NCI-H2227 (cell line): ENCODE data around the gene TEKTIP1.
A peak's percentile ranks its signal among the peaks of the same experiment; 100 is the strongest.
"Not testable (repeated sequence)": the region's sequence is repeated elsewhere in the genome, so short reads cannot be mapped to it uniquely, and the experiment has no call there.

ENCODE experiments used
- DNase-seq: peaks from one replicate; lab custom pipeline; 2025; ENCODE audit not compliant: unreplicated experiment; lab: John Stamatoyannopoulos, UW

The TEKTIP1 gene

DNA sequence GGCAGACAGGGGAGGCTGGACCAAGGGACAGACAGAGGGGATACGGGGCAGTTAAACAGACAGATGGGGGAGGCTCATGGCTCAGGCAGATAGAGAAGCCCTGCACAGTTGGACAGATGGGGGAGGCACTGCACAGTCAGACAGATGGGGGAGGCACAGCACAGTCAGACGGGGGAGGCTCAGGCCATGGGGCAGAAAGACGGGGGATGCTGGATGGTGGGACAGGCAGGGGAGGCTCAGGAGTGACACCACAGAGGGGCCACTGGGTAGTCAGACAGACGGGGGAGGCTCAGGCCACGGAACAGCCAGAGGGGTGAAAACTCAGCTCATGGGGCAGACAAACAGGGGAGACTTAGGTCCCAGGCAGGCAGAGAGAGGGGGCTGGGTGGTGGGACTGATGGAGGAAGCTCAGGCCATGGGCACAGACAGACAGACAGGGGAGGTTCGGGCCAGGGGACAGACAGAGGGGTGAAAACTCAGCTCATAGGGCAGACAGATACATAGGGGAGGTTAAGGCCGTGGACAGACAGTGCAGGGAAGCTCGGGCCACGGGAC is 17.5 kb downstream of the TEKTIP1 start:
- no peak for DNase-seq

DNA sequence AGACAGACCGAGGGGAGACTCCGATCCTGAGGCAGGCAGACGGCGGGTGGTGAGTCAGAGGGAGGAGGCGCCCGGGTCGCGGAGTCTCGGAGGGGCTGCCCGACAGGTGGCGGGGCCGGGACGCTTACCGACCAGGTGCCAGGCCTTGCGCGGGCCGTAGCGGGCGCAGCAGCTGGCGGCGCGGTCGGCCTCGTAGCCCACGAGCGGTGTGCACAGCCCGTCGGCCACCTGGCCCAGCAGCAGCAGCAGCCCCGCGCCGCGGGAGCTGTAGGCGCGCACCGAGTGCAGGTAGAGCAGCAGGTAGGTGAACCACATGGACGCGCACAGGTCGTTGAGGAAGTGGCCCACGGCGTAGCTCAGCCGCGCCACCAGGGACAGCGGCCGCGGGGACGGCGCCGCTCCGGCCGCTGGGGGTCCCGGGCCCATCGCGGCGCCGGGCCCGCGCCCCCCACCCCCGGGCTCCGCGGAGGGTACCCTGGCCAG is 18.0 kb downstream of the TEKTIP1 start:
- peak; percentile 29 for DNase-seq

DNA sequence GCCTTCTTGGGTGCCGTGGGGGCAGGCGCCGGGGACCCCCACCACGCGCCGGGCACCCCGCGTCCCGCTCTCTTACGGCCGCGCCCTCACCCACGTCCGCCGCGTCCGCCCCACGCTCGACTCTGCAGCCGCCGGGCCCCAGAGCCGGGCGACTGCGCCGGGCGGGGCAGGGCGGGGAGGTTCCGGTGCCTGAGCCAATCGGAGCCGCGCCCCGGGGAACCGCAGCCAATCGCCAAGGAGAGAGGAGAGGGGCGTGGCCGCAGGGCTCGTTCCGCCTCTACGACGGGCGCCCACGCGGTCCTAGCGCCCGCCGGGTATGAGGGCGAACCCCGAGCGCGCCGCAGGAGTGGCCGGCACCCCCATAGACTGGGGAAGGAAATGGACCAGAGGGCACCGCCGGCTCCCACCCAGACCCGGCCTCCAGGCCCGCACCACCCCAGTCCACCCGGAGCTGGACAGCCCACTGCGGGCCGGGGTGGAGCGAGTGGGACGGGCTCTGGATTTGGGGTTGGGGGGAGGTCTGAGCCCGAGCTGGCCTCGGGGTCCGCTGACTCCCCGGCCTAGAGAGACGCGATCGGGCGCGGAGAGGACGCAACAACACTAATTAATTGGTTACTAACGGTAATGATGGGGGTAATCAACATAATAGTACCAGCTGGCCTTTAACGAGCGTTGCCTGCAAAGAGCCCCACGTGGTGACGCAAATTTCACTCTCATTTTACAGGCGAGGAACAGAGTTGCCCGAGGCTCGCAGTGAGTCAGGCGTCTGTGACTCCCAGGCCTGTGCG is 18.7 kb downstream of the TEKTIP1 start, which contains the start of gene MFSD12:
MFSD12 (minus strand) TSS at position 126 of the 788 bp plus-strand sequence. CDS start 183 bp downstream, outside the sequence.
- DNase-seq = peak; percentile 93

DNA sequence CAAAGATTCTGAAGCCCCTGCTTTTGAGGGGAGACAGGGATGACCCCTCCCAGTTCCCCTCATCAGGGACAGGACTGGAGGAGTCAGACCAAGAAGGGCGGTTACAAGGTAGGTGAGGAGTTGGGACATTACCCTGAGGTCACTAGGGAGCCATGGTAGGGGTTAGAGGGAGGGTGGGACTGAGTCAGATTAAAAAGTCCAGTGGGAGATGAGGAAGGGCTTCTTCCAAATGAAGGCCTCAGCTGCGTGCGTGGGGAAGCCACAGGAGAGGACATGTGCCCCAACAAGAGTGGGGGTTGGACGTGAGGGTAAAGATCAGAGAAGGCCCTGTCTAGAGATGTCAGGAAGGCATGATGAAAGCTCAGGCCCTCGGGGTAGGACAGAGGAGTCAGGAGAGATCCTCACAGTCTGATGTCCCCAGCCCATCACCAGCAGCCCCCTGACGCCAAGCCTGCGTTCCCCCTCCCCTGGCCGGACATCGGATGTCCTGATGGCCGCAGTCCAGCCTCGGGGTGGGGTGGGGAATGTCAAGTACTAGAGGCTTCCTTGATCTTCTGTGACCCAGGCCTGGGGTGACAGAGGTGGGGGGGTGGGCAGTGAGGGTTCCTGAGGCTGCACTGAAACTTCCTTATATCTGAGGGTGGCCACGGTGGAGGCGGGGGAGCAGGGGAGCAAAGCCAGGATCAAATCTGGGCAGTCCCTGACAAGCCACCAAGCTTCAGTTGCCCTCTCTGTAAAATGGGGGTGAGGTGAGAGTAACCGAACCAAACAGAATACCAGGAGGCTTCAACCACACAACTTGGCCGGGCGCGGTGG is 24.9 kb downstream of the TEKTIP1 start:
- DNase-seq = no peak

DNA sequence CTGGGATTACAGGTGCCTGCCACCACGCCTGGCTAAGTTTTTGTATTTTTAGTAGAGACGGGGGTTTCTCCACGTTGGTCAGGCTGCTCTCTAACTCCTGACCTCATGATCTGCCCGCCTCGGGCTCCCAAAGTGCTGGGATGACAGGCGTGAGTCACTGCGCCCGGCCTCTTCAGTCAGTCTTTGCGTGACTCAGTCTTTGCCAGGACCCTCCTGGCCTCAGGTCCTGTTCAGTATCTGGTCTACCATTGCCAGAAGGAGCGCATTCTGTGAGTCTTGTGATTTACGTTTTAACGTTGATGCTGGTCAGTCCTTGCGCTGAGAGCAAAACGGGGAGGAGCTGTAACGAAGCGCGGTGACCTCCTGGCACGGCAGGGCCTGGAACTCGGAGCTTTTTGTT is 26.2 kb downstream of the TEKTIP1 start:
- no peak for DNase-seq

DNA sequence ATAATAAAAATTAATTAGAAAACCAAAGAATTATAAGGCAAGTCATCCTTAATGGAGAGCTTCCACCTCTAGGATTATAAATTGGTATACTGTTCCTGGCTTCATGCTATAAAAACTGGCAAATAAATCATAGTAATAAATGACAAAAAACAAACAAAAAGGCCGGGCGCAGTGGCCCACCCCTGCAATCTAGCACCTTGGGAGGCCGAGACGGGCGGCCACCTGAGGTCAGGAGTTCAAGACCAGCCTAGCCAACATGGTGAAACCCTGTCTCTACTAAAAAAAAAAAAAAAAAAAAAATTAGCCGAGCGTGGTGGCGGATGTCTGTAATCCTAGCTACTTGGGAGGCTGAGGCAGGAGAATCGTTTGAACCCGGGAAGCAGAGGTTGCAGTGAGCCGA is 31.1 kb downstream of the TEKTIP1 start:
- not testable (repeated sequence) for DNase-seq

DNA sequence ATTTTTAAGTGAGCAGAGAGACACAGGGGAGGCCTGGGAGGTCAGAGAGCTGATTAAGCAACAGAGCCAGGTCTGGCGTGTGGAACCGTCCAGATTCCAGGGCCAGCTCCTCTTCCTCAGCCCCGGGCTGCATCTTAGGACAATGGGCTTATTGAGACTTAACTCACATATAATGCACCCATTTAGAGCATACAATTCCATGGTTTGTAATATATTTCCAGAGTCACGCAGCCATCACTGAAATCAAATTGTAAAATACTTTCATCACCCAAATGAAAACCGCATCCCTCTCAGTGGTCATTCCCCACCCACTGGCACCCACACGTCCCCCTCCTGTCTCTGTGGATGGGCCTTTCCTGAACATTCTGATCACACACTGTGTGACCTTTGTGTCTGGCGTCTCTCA is 31.6 kb downstream of the TEKTIP1 start:
- no peak for DNase-seq

DNA sequence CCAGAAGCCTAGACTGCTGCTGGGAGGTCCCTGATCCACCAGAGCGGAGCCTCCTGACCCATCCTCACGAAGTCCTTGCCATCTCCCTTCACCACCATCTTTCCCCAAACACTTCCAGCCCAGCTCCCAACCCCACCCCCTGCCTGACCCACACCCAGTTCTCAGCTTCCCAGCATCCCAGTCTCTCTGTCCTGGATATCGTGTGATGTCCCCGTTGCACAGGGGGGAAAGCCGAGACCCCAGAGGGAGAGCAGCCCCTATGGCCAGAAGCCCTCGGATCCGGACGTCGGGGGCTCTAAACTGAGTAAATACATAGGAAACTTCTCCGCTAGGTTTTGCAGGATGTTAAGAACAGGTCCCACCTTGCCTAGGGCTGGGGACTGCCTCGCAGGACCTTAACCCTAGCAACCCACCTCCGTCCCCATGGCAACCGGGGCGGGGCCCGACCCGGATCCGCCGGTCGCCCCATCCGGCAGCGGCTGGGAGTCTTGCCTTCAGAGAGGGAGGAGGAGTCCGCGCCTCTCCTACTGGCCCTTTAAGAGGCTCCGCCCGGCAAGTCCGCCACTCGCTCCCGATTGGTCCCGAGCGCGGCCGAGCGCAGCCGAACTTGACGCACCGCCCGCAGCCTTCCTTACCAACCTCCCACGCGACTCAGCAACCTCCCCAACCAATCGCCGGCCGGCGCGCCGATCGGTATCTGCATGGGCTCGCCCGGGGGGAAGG is 33.3 kb downstream of the TEKTIP1 start:
- peak; percentile 98 for DNase-seq

DNA sequence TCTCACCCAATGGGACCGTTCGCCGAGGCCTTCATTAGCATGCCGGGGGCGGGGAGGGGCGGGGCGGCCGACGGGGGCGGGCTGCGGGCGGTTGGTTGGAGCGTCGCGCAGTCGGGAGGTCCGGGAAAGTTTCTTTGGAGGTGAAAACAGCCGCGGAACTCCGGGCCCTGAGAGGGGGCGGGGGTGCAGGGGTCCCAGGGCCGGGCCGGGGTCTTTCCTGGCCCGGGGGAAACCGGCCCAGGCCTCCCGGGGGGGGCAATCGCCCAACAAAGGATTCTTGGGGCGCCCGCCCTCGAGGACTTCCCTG is 33.8 kb downstream of the TEKTIP1 start, which contains the start of gene HMG20B:
HMG20B (plus strand) TSS at position 90 of the 307 bp plus-strand sequence. CDS start 366 bp downstream, outside the sequence.
- no peak for DNase-seq

DNA sequence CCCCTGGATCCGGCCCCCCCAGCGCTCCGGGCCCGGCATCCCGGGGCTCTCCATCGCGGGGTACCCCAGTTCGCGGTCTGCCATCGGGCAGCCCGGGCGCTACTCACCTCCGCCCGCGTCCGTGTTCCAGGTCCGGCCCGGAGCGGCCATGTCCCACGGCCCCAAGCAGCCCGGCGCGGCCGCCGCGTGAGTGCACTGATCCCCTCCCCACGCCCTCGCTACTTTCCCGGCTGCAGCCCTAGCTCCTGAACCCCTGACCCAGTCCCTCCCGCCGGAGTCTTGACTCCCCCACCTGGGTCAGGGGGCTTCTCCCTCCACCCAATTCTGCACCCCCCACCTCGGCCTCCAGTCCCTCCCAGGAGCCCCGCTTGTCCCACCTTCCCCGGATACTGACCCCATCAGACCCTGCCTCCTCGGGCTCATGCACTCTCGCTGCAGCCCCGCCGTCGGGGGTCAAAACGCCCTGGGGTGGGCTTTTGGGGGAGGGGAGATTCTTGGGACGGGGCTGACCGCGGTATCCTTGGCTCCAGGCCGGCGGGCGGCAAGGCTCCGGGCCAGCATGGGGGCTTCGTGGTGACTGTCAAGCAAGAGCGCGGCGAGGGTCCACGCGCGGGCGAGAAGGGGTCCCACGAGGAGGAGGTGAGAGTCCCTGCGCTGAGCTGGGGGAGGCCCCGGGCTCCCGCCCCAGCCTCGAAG is 34.3 kb downstream of the TEKTIP1 start:
- DNase-seq = peak; percentile 27

DNA sequence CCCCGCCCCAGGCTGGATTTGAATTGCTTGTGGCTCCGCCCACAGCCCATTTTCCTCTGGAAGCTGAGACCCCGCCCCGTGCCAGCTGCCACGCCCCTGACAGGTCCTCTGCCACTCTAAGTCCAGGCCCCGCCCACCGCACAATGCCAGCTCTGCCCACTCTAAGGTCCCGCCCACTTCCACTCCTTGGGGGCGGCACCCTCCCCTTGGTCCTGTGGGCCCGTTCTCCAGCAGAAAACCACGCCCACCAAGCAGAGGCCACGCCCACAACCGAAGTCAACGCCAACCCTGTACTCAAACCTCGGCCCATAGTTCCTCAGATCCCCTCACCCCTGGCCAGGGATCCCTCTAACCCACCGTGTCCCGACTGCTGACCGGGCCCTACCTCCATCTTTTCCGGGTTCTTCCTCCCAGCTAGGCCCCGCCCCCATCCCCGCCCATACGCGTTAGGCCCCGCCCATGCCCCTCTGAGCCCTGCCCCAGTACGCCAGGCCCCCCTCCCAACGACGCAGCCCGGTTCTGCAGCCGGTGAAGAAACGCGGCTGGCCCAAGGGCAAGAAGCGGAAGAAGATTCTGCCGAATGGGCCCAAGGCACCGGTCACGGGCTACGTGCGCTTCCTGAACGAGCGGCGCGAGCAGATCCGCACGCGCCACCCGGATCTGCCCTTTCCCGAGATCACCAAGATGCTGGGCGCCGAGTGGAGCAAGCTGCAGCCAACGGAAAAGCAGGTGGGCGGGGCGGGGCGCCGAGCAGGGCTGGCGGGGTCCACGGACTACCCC is 35.1 kb downstream of the TEKTIP1 start:
- DNase-seq = peak; percentile 87

DNA sequence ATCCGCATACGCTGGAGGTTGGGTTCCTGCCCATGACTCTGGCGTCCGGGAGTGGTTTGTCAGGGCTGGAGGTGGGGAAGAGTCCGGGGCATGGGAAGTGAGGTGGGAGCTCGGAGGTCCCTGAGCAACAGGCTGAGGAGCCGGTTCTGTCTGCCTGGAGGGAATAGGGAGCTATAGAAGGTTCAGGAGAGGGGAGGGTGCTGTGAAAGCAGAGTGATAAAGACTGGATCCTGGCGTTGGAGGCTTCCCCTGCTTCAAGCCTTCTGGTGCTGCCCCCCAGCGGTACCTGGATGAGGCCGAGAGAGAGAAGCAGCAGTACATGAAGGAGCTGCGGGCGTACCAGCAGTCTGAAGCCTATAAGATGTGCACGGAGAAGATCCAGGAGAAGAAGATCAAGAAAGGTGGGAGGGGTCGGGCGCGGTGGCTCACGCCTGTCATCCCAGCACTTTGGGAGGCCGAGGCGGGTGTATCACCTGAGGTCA is 36.3 kb downstream of the TEKTIP1 start:
- DNase-seq = no peak

DNA sequence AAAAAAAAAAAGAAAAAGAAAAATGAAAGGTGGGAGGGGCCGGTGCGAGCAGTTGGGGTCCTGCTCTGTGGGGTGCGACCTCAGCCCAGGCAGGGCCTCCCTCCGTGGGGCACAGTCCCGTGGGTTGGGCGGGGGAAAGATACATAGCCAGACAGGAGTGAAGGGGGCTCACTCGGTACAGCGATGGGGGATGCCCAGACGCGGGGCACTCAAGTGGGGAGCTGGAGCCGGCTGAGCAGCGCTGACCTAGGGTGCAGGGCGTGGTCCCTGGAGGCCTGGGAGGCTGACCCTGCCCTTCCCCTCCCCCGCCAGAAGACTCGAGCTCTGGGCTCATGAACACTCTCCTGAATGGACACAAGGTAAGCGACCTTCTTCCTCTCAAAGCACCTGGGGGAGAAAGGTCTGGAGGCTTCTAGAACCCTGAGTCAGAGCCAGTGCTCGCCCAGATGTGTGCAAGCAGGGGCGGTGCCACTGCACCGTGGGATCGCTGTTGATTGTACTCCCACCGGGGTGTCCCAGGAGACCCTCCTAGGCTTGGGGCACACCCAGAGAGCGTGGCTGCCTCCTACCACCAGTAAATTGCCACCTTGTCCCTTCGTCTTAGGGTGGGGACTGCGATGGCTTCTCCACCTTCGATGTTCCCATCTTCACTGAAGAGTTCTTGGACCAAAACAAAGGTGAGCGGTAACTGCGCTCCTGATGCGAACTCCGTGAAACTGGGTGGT is 37.1 kb downstream of the TEKTIP1 start:
- DNase-seq = no peak

DNA sequence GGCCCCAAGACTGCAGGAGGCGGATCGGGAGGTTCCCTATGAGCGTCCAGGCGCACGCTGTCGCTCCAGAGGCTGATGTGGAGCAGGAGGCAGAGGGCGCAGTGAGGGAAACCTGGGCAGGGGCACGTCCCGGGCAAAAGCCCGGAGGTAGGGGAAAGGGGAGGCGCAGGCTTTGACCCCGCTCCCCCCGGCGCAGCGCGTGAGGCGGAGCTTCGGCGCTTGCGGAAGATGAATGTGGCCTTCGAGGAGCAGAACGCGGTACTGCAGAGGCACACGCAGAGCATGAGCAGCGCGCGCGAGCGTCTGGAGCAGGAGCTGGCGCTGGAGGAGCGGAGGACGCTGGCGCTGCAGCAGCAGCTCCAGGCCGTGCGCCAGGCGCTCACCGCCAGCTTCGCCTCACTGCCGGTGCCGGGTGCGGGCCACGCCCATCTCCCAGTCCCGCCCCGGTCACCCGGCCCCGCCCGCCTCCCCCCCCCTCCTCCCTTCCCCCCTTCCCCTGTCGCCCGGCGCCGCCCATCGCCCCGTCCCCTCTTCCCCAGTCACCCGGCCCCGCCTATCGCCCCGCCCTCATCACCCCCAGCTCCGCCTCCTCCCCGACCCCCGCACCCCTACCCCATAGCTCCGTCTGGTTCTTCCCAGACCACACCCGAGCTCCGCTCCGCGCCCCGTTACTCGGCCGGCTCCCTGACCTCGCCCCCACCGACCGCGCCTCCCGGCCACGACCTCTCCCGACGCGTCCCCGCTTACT is 37.9 kb downstream of the TEKTIP1 start:
- DNase-seq = no peak

DNA sequence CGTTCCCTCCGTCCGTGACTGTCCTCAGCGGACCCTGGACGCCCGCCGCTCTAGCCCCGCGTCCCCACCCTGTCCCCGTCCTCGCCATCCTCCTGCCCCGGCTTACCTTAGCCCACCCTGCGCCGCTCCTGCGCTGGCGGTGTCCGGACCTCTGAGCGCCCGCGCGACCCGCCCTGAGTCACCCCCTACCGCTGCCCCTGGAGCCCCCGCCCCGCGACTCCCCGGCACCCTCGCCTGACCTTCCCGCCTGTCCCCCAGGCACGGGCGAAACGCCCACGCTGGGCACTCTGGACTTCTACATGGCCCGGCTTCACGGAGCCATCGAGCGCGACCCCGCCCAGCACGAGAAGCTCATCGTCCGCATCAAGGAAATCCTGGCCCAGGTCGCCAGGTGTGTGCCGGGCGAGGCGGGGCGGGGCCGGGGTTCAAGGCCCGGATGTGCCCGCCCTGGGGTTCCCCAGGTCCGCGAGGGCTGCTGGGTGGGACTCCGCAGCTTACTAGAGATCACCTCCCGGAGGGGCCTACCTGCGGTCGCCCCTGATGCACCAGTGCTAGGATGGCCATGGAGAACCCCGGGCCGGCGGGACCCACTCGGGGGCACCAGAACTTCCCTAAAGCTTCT is 38.9 kb downstream of the TEKTIP1 start:
- no peak for DNase-seq

DNA sequence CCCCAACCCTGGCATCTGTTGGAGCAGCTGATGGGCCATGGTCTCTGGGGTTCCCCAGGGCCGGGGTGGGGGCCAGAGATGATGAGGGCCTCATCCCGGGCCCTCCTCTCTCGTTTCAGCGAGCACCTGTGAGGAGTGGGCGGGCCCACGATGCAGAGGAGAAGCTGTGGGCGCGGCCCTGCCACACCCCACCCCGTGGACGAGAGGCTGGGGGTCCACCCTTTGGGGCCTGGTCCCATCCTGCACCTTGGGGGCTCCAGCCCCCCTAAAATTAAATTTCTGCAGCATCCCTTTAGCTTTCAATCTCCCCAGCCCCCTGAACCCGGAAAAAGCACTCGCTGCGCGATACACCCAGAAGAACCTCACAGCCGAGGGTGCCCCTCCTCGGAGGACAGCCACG is 39.4 kb downstream of the TEKTIP1 start:
- no peak for DNase-seq

DNA sequence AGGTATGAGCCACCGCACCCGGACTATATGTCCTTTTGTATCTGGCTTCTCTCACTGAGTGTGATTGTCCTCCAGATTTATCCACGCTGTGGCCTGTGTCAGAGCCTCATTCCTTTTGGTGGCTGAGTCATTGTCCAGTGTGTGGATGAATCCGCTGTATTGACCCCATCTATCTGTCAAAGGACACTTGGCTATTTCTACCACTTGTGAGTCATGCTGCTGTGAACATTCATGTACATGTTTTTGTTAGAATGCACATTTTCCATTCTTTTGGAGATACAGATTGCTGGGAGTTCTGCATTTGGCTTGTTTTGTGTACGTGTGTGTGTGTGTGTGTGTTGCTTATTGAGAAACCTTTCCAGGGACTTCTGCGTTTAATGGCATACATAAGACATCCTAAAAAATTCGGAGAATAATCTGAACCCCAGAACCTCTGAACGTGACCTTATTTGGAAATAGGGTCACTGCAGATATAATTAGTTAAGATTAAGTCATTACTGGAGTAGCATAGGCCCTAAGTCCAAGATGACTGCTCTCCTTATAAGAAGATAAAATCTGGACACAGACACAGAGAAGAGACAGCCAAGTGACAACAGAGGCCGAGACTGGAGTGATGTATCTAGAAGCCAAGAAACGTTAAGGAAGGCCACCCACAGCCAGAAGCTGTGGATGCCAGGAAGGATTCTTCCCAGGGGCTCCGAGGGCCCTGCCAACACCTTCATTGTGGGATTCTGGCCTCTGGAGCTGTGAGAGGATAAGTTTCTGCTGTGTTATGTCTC is 41.4 kb downstream of the TEKTIP1 start:
- DNase-seq = no peak
